Omental fat pad (tissue), 4 donors: Measurements from ENCODE around the gene SNAP91. TPM values are rescaled to one million over a fixed set of nuclear protein-coding genes. Genes with fewer than 3 reads are reported as not detected.

Source experiments
- ATAC-seq: fragments of 150-250 bp; one replicate; pipeline ENCODE4 v1.9.1; 2016; ENCODE audit warnings: mild to moderate bottlenecking, moderate library complexity; ENCODE audit not compliant: low FRiP score
- DNase-seq: peaks from one replicate; pipeline ENCODE4 v3.0.0-alpha.2; 2019; ENCODE audit warnings: low spot score
- total RNA-seq, 4 donors: library from RNA; depleted of rRNA; stranded (reverse); fragments of >200 nt; gene quantifications; one replicate each; pipeline ENCODE4 v1.1.0, GENCODE V29; 2016
- TF ChIP-seq, protein P1 (sequence below), 3 donors: fragments of 450-650 bp; IDR thresholded peaks; one replicate each; pipeline ENCODE4 v1.5.1; 2016 to 2017; ENCODE audit warnings: antibody characterized with exemption in 3 of 3, mild to moderate bottlenecking in 3 of 3, moderate library complexity in 2 of 3

SNAP91 gene
- total RNA-seq, 4 donors from 2014 or later = 0.13 to 1.6 (median 0.28) TPM; not detected in 1

DNA sequence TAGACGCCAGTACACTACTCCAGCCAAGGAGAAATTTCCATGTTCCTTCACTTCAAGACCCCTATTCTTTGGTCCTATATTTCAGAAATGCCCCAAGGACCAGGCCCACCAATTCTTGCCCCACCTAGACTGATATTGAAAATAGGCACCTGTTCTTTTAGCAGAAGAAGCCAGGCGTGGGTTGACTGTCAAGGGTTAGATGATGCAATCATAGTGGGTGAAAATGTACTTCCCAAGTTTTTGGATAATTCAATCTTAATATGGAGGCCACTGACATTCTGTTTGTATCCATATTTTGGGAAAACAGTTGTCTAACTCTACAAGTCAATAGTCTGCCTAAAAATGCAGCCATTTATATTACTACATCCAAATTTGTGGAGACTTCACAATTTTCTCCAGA is 21.0 kb upstream of the SNAP91 start:
- DNase-seq (no peak), ATAC-seq (no peak)
- TF ChIP-seq, protein P1, sequence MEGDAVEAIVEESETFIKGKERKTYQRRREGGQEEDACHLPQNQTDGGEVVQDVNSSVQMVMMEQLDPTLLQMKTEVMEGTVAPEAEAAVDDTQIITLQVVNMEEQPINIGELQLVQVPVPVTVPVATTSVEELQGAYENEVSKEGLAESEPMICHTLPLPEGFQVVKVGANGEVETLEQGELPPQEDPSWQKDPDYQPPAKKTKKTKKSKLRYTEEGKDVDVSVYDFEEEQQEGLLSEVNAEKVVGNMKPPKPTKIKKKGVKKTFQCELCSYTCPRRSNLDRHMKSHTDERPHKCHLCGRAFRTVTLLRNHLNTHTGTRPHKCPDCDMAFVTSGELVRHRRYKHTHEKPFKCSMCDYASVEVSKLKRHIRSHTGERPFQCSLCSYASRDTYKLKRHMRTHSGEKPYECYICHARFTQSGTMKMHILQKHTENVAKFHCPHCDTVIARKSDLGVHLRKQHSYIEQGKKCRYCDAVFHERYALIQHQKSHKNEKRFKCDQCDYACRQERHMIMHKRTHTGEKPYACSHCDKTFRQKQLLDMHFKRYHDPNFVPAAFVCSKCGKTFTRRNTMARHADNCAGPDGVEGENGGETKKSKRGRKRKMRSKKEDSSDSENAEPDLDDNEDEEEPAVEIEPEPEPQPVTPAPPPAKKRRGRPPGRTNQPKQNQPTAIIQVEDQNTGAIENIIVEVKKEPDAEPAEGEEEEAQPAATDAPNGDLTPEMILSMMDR (IDR thresholded peaks at IDR 0.05) = no peak

DNA sequence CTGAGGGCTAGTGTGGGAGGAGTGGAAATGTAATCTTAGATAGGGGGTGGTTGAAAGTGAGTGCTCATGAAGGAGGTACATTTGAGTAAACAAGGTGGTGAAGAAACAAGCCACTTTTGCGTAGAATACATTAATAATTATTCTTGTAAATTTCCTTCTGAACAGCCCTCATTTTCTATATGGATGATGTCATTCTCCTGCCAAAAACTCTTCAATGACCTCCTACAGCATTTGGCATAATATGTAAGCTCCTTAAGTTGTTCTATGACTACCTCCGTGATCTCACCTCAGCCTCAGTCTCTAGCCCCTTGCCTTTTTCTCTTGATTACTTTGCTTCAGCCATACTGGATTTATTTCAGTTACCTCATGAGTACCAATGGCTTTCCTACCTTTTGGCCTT is 14.0 kb upstream of the SNAP91 start:
- DNase-seq (no peak), ATAC-seq (no peak)

DNA sequence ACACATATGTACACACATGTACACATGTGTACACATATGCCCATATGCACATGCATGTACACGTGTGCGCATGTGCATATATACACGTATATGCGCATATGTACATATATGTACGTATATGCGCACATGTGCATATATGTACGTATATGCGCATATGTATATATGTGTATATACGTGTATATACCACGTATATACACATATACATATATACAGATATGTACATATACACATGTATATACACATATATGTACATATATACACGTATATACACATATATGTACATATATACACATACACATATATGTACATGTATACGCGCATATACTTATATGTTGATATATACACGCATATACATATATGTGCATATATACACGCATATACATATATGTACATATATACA is 8.9 kb upstream of the SNAP91 start:
- no peak for ATAC-seq
- TF ChIP-seq, protein P1 (IDR thresholded peaks at IDR 0.05) = no peak
- DNase-seq = no peak

More for the DNA sequence above, 14.0 kb upstream of the SNAP91 start:
- TF ChIP-seq, protein P1 (IDR thresholded peaks at IDR 0.05) = no peak

DNA sequence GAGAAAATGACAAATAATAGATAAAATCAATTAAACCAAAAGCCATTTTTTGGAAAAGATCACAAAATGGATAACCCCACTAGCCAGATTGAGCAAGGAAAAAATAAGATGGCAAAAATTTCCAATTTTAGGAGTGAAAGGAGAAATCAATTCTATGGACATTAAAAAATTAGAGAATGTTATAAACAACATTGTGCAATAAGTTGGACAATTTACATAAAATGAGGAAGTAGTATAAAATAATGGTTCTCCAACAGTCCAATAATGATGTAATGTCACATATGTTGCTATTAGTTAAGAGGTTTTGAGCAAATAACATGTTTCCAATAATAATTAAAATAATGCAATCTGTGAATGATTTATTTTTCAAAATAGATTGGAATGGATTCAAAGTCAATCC is 3.1 kb upstream of the SNAP91 start:
- ATAC-seq (no peak), DNase-seq (no peak)
- TF ChIP-seq, protein P1 (IDR thresholded peaks at IDR 0.05) = no peak

DNA sequence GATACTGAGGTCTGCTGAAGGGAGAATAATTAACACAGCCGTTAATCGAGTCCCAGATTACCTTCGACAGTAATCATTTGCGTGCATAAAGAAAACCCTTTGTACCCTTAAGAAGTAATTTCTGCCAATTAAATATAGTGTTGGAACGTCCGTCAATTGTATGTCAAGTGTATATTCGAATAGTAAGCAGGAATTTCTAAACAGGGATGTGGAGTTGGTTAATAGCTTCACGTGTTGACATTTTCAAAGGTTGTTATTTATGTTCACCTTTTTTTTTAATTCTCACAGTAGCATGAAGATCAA is 798 bp upstream of the SNAP91 start:
- DNase-seq (no peak), ATAC-seq (no peak)
- TF ChIP-seq, protein P1 (IDR thresholded peaks at IDR 0.05) = no peak

DNA sequence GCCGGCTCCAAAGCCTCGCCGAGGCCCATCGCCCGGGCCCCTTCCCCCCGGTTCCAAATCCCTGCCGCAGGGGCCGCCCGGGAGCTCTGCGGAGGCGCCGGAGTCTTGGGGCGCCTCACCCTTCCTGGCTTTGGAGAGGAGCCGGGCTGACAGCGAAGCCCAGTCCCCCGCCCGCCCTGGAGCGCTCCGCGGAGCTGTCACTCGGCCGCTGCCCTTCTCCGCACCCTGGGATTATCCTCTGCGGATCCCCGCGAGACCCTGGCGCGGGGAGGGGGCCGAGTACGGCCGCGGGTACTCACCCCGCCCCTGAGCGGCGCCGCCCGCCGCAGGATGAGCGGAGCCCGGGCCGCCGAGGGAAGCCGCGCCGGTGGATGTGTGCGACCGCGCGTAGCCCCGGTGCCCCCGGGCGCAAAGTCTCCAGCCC is 343 bp downstream of the SNAP91 start:
- TF ChIP-seq, protein P1 (IDR thresholded peaks at IDR 0.05) = no peak
- no peak for DNase-seq
- peak; percentile 57 for ATAC-seq

DNA sequence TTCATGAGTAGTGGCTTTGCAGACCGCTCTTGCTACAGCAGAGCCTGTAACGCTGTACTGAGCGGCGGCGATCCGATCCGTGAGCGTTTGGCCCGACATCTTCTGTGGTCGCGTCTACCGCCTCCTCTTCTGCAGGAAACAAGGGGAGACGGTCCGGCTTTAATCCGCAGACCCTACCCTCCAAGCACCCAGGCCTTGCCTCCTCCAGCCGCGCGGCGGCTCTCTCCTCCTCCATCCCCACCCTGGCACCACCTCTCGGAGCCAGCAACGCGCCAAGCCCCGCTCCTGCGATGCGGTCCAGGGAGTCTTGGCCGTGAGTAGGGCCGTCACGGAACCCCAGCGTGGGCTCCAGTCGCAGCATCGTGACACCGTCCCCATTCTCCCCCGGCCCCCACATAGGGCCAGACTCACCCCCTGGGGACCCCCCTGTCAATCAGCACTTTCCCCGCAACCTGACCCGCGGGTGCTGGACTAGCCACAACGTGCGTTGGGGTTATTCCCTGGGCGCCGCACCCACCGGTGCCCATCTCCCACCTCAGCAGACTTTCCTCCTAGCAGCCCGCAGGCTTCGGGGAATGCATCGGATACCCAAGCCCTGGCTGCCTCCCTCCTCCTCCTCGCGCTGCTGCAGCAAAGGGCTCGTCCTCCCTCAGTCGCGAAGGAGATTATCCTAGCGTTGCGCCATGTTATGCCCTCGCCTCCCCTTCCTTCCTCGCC is 914 bp downstream of the SNAP91 start:
- DNase-seq (no peak), ATAC-seq (peak; percentile 50)
- TF ChIP-seq, protein P1 (IDR thresholded peaks at IDR 0.05) = no peak
